DOHH2 (cell line): ENCODE results near the gene POFUT2.
A peak's percentile ranks its signal among the peaks of the same experiment; 100 is the strongest.

Source experiments
- H3F3A ChIP-seq: fragments of 200-600 bp; sonication (generic), shearing (Covaris generic); 2 replicates; pipeline ENCODE4 v1.6.0; 2016; ENCODE audit warnings: antibody characterized with exemption, mild to moderate bottlenecking; ENCODE audit not compliant: control insufficient read depth, insufficient read depth
- H3K27ac ChIP-seq: fragments of 200-600 bp; sonication (generic); 2 replicates; pipeline ENCODE4 v1.5.1; 2014; ENCODE audit warnings: low read depth, mild to moderate bottlenecking, low read length, moderate library complexity
- H3K27me3 ChIP-seq: fragments of 200-600 bp; sonication (generic); 2 replicates; pipeline ENCODE4 v1.6.1; 2014; ENCODE audit warnings: mild to moderate bottlenecking, low read length, mixed read lengths; ENCODE audit not compliant: control insufficient read depth
- H3K36me3 ChIP-seq: fragments of 200-600 bp; sonication (generic); 2 replicates; pipeline ENCODE4 v1.6.1; 2014; ENCODE audit warnings: mild to moderate bottlenecking, low read length, moderate library complexity, mixed read lengths; ENCODE audit not compliant: control insufficient read depth
- H3K4me1 ChIP-seq: fragments of 200-600 bp; sonication (generic); 2 replicates; pipeline ENCODE4 v1.6.1; 2014; ENCODE audit warnings: mild to moderate bottlenecking, low read length, mixed read lengths; ENCODE audit not compliant: control insufficient read depth
- H3K4me2 ChIP-seq: fragments of 200-600 bp; sonication (generic); 2 replicates; pipeline ENCODE4 v1.6.0; 2014; ENCODE audit warnings: mild to moderate bottlenecking, low read length, moderate library complexity
- H3K4me3 ChIP-seq: fragments of 200-600 bp; sonication (generic); 2 replicates; pipeline ENCODE4 v1.5.1; 2014; ENCODE audit warnings: mild to moderate bottlenecking, low read length, mixed read lengths
- H3K79me2 ChIP-seq: fragments of 200-600 bp; sonication (generic); 2 replicates; pipeline ENCODE4 v1.6.1; 2014; ENCODE audit warnings: mild to moderate bottlenecking, low read length, mixed read lengths; ENCODE audit not compliant: control insufficient read depth
- H3K9me2 ChIP-seq: fragments of 200-600 bp; sonication (generic); replicated peaks from 2 replicates; pipeline ENCODE4 v1.6.1; 2014; ENCODE audit warnings: mild to moderate bottlenecking, low read length, mixed read lengths; ENCODE audit not compliant: control insufficient read depth
- H3K9me3 ChIP-seq: fragments of 200-600 bp; sonication (generic); 2 replicates; pipeline ENCODE4 v1.6.1; 2014; ENCODE audit warnings: antibody characterized with exemption, low read length, mixed read lengths; ENCODE audit not compliant: control insufficient read depth, insufficient read depth
- H4K20me1 ChIP-seq: fragments of 200-600 bp; sonication (generic); 2 replicates; pipeline ENCODE4 v1.6.0; 2014; ENCODE audit warnings: low read depth, mild to moderate bottlenecking, antibody characterized with exemption, low read length, moderate library complexity; ENCODE audit not compliant: control insufficient read depth, insufficient read depth
- EZH2phosphoT487 ChIP-seq: fragments of 200-600 bp; sonication (generic); IDR thresholded peaks from 2 replicates; pipeline ENCODE4 v1.6.1; 2017; ENCODE audit warnings: borderline replicate concordance, mild to moderate bottlenecking, antibody characterized with exemption, low read length, moderate library complexity, mixed read lengths
- TF ChIP-seq, protein P1 (sequence below): fragments of 200-600 bp; sonication (generic); IDR thresholded peaks from one replicate; pipeline ENCODE4 v1.5.1; 2014; ENCODE audit warnings: antibody characterized with exemption, mild to moderate bottlenecking, low read depth, low read length; ENCODE audit not compliant: poor library complexity, severe bottlenecking

POFUT2 gene, protein sequence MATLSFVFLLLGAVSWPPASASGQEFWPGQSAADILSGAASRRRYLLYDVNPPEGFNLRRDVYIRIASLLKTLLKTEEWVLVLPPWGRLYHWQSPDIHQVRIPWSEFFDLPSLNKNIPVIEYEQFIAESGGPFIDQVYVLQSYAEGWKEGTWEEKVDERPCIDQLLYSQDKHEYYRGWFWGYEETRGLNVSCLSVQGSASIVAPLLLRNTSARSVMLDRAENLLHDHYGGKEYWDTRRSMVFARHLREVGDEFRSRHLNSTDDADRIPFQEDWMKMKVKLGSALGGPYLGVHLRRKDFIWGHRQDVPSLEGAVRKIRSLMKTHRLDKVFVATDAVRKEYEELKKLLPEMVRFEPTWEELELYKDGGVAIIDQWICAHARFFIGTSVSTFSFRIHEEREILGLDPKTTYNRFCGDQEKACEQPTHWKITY

DNA sequence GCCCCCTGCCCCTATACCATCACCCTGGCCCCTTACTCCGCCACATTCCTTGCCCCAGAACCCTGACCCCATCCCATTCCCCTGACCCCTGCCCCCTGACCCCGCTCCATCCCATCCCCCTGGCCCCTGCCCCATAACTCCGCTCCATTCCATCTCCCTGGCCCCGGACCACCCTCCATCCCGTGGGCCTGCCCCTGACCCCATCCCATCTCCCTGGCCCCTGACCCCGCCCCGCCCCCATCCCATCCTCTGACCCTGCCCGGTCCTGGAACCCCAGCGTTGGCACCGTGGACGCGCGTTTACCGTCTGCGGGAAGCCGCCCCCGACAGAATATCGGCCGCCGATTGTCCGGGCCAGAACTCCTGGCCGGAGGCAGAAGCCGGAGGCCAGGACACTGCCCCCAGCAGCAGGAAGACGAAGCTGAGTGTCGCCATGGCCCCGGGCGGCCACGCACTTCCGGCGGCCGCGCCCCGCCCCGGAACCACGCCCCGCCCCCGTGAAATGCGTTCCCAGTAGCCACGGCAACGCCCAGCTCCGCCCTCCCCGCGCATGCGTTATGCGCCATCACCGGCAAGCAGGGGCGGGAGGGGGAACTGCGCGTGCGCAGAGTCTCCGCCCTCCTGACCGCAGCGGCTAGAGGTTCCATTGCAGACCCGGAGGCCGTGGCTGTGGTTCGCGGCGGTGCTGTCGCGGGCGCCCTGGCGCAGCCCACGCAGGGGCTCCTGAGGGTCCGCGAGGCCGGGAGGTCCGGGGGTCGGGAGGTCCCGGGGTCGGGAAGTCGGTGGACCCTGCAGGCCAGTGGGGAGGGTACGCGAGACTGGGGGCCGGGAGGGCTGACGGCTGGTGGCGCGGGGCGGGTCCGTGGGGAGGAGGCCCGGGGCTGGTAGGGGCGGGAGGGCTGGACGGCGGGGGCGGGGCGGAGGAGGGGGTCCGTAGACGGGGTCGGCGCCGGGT is at the start of gene POFUT2:
POFUT2 (minus strand) TSS at position 458 of the 954 bp plus-strand sequence; CDS start at position 434, 24 bp downstream.
- peak within 1 kb of the TSS; percentile 74 for H3K4me3 ChIP-seq
- H3K27me3 ChIP-seq = no peaks in the 10 kb centered on the region
- no peaks in the 10 kb centered on the region for H3K9me3 ChIP-seq
- no peaks in the 10 kb centered on the region for H4K20me1 ChIP-seq
- 0 out of 2 replicates have a peak, but pooled peaks cover 3% of the 10 kb centered on the region for H3F3A ChIP-seq
- no peak for TF ChIP-seq EZH2phosphoT487
- TF ChIP-seq, protein P1, sequence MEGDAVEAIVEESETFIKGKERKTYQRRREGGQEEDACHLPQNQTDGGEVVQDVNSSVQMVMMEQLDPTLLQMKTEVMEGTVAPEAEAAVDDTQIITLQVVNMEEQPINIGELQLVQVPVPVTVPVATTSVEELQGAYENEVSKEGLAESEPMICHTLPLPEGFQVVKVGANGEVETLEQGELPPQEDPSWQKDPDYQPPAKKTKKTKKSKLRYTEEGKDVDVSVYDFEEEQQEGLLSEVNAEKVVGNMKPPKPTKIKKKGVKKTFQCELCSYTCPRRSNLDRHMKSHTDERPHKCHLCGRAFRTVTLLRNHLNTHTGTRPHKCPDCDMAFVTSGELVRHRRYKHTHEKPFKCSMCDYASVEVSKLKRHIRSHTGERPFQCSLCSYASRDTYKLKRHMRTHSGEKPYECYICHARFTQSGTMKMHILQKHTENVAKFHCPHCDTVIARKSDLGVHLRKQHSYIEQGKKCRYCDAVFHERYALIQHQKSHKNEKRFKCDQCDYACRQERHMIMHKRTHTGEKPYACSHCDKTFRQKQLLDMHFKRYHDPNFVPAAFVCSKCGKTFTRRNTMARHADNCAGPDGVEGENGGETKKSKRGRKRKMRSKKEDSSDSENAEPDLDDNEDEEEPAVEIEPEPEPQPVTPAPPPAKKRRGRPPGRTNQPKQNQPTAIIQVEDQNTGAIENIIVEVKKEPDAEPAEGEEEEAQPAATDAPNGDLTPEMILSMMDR = no peak
- no peak within 1 kb of the TSS for H3K27ac ChIP-seq
- peak within 1 kb of the TSS; percentile 50 for H3K4me2 ChIP-seq
- peaks cover 10% of the 10 kb centered on the region for H3K4me1 ChIP-seq
- H3K79me2 ChIP-seq = no peaks in the 10 kb centered on the region
- H3K9me2 ChIP-seq = no peaks in the 10 kb centered on the region
- H3K36me3 ChIP-seq = peaks cover 5% of the 10 kb centered on the region; the same call in 1 of the 2 replicates

DNA sequence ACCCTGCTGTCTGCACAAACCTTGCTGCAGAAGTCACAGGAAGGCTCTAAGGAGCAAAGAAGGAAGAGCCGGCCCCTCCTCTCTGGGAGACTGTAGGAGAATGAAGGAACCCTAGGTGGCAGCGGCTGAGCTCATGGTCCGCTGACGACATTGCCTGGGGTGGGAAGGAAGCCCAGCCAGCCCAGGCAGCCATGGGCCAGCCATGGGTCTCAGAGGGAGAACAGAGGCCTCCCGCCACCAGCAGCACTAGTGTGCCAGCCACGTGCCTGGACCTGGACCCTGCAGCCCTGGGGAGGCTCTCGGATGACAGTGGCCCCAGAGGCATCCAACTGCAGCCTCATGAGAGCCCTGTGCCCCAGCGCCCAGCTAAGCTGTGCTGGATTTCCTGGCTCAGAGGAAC is 49.2 kb upstream of the POFUT2 start:
- no peak overlapping the region for H3K4me3 ChIP-seq
- no peaks in the 10 kb centered on the region for H3K79me2 ChIP-seq
- H3K27me3 ChIP-seq = no peaks in the 10 kb centered on the region
- no peak overlapping the region for H3K27ac ChIP-seq
- H3K9me3 ChIP-seq = no peaks in the 10 kb centered on the region
- no peaks in the 10 kb centered on the region for H3K9me2 ChIP-seq
- no peaks in the 10 kb centered on the region for H3F3A ChIP-seq
- no peaks in the 10 kb centered on the region for H4K20me1 ChIP-seq
- no peak overlapping the region for H3K4me2 ChIP-seq
- TF ChIP-seq, protein P1 = no peak
- TF ChIP-seq EZH2phosphoT487 = no peak
- no peaks in the 10 kb centered on the region for H3K36me3 ChIP-seq
- H3K4me1 ChIP-seq = no peaks in the 10 kb centered on the region

DNA sequence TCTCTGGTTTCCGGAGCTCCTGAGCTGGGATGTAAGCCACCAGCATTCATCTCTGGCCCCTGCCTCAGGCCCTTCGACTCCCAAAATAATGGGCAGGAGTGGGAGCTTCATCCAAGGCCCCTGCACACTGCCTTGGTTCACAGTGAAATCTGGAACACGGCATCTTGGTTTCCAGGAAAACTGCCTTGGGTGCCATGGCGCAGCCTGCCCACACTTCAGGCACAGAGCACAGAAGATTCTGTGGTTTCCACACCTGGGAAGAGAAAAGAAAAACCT is 48.8 kb upstream of the POFUT2 start:
- no peak for TF ChIP-seq EZH2phosphoT487
- TF ChIP-seq, protein P1 = no peak
- H3K27ac ChIP-seq = no peak overlapping the region
- H3K9me2 ChIP-seq = no peaks in the 10 kb centered on the region

More for the DNA sequence above, 48.8 kb upstream of the POFUT2 start:
- H3F3A ChIP-seq = no peaks in the 10 kb centered on the region
- no peaks in the 10 kb centered on the region for H3K9me3 ChIP-seq
- H3K4me2 ChIP-seq = no peak overlapping the region
- H3K4me3 ChIP-seq = no peak overlapping the region
- H3K27me3 ChIP-seq = no peaks in the 10 kb centered on the region
- no peaks in the 10 kb centered on the region for H3K4me1 ChIP-seq
- no peaks in the 10 kb centered on the region for H3K79me2 ChIP-seq
- no peaks in the 10 kb centered on the region for H4K20me1 ChIP-seq
- H3K36me3 ChIP-seq = no peaks in the 10 kb centered on the region
